GM18511 (cell line): ENCODE results near the gene CHRFAM7A.
"Not testable (repeated sequence)": the region's sequence is repeated elsewhere in the genome, so short reads cannot be mapped to it uniquely, and the experiment has no call there.

ENCODE experiments used
- ATAC-seq: cut with Tn5 transposase; IDR thresholded peaks from one replicate; pipeline ENCODE4 v1.9.1; 2021; ENCODE audit warnings: mild to moderate bottlenecking, moderate library complexity; ENCODE audit not compliant: unreplicated experiment

The CHRFAM7A gene

GRCh38 chr15:30392766-30393663 is at the start of gene CHRFAM7A:
Gene CHRFAM7A, minus strand, starts transcription at chr15:30393540. Its CDS starts 10,189 bp downstream, at chr15:30383351.
- not testable (repeated sequence) for ATAC-seq

GRCh38 chr15:30438348-30438747 is 45.0 kb upstream of the CHRFAM7A start:
- not testable (repeated sequence) for ATAC-seq

- ATAC-seq: not testable (repeated sequence)
Observed at GRCh38 chr15:30435878-30436277, 42.5 kb upstream of the CHRFAM7A start.

GRCh38 chr15:30420723-30421122 is 27.4 kb upstream of the CHRFAM7A start:
- ATAC-seq: not testable (repeated sequence)

GRCh38 chr15:30414160-30414559 is 20.8 kb upstream of the CHRFAM7A start, which contains the start of gene GOLGA8R:
Gene GOLGA8R, minus strand, starts transcription at chr15:30414260. Its CDS starts 98 bp downstream, at chr15:30414162.
- not testable (repeated sequence) for ATAC-seq

- ATAC-seq: not testable (repeated sequence)
Observed at GRCh38 chr15:30407636-30408035, 14.3 kb upstream of the CHRFAM7A start.

GRCh38 chr15:30398988-30399387 is 5.6 kb upstream of the CHRFAM7A start:
- ATAC-seq: not testable (repeated sequence)

- ATAC-seq: not testable (repeated sequence)
Observed at GRCh38 chr15:30393664-30393991, 288 bp upstream of the CHRFAM7A start.

- ATAC-seq: not testable (repeated sequence)
Observed at GRCh38 chr15:30386318-30386887, 6.9 kb downstream of the CHRFAM7A start.

GRCh38 chr15:30377082-30377413 is 16.3 kb downstream of the CHRFAM7A start:
- not testable (repeated sequence) for ATAC-seq

- ATAC-seq: not testable (repeated sequence)
Observed at GRCh38 chr15:30376375-30377081, 16.8 kb downstream of the CHRFAM7A start.

- not testable (repeated sequence) for ATAC-seq
Observed at GRCh38 chr15:30375872-30376271, 17.5 kb downstream of the CHRFAM7A start.

- ATAC-seq: not testable (repeated sequence)
Observed at GRCh38 chr15:30374862-30375261, 18.5 kb downstream of the CHRFAM7A start.

GRCh38 chr15:30368271-30368670 is 25.1 kb downstream of the CHRFAM7A start:
- ATAC-seq: not testable (repeated sequence)

GRCh38 chr15:30367246-30367645 is 26.1 kb downstream of the CHRFAM7A start:
- not testable (repeated sequence) for ATAC-seq

- ATAC-seq: not testable (repeated sequence)
Observed at GRCh38 chr15:30361404-30361803, 31.9 kb downstream of the CHRFAM7A start.

- ATAC-seq: not testable (repeated sequence)
Observed at GRCh38 chr15:30360990-30361389, 32.4 kb downstream of the CHRFAM7A start.

GRCh38 chr15:30355043-30355442 is 38.3 kb downstream of the CHRFAM7A start:
- ATAC-seq: not testable (repeated sequence)

GRCh38 chr15:30349803-30350202 is 43.5 kb downstream of the CHRFAM7A start:
- ATAC-seq: not testable (repeated sequence)

- ATAC-seq: not testable (repeated sequence)
Observed at GRCh38 chr15:30336584-30336983, 56.8 kb downstream of the CHRFAM7A start.

- peak; percentile 60 for ATAC-seq
Observed at GRCh38 chr15:30334152-30334551, 59.2 kb downstream of the CHRFAM7A start.
